ENCODE measurements around the gene TMEM132C. TPM values are rescaled to one million over a fixed set of nuclear protein-coding genes. Genes with fewer than 3 reads are reported as not detected.

Gene TMEM132C
- total and polyA plus RNA-seq, 2 of the 8 experiments (the other 6 are each of a cell fraction or from before 2014, with no cell fraction given): 0.23 to 0.76 TPM

- DNase-seq (ENCODE audit: low read depth in 1 of 2, low spot score in 2 of 2): no peak
- no peaks in the 10 kb centered on the region for H3K27me3 ChIP-seq (replicated peaks in 1 of 4; ENCODE audit: control insufficient read depth in 3 of 4, extremely low read depth in 1 of 4, insufficient read depth in 3 of 4, low read length in 3 of 4)
- H3K36me3 ChIP-seq (ENCODE audit: control insufficient read depth in 2 of 4, insufficient read depth in 4 of 4, low read length in 3 of 4): no peaks in the 10 kb centered on the region
- no peak overlapping the region for H2BK120ac ChIP-seq (replicated peaks; ENCODE audit: low read depth, low read length)
- no peak overlapping the region for H3K56ac ChIP-seq (replicated peaks; ENCODE audit: insufficient read length, low read depth, low read length)
- no peak overlapping the region for H2AFZ ChIP-seq (ENCODE audit: low read length)
- H2BK5ac ChIP-seq (ENCODE audit: low read depth, low read length): no peak overlapping the region
- ChIA-PET POLR2A (ENCODE audit: partially characterized antibody) (no interaction called here), CTCF (ENCODE audit: partially characterized antibody) (interaction anchor here (1.0 kb wide), 1 partner anchor 67 kb away, joined by 3 read pairs; no protein-coding TSS in a partner anchor)
- no peaks in the 10 kb centered on the region for H3K9me3 ChIP-seq (ENCODE audit: insufficient read depth in 2 of 2, low read depth in 1 of 2, low read length in 1 of 2)
- no peak overlapping the region for H3K4me2 ChIP-seq (ENCODE audit: insufficient read depth in 1 of 2, low read depth in 2 of 2, low read length in 2 of 2)
- no peak overlapping the region for H2BK20ac ChIP-seq (ENCODE audit: low read length)
- H3K79me1 ChIP-seq (ENCODE audit: low read depth, low read length): no peaks in the 10 kb centered on the region
- no peak overlapping the region for H2AK5ac ChIP-seq (ENCODE audit: low read depth, low read length)
- H3K4ac ChIP-seq (replicated peaks; ENCODE audit: insufficient read length, low read depth, low read length): no peak overlapping the region
- H4K20me1 ChIP-seq (replicated peaks in 1 of 2; ENCODE audit: control insufficient read depth in 1 of 2, insufficient read depth in 2 of 2, low read length in 2 of 2): no peaks in the 10 kb centered on the region
- no peak for FAIRE-seq
- H2BK12ac ChIP-seq (ENCODE audit: low read depth, low read length): no peak overlapping the region
- TF ChIP-seq RBBP5 (IDR thresholded peaks at IDR 0.05; ENCODE audit: borderline replicate concordance, low read depth, low read length): no peak
- TF ChIP-seq NANOG (IDR thresholded peaks at IDR 0.05; ENCODE audit: insufficient read depth, low read depth, low read length, poor library complexity, severe bottlenecking): no peak
- no peak for TF ChIP-seq BRCA1 (IDR thresholded peaks at IDR 0.05; ENCODE audit: low read depth, low read length)
- no peak for TF ChIP-seq SP4 (IDR thresholded peaks at IDR 0.05; ENCODE audit: low read length)
- no peak for TF ChIP-seq HDAC2 (IDR thresholded peaks at IDR 0.05; ENCODE audit: borderline replicate concordance in 1 of 2, low read depth in 2 of 2, low read length in 2 of 2)
- no peak for TF ChIP-seq SIX5 (IDR thresholded peaks at IDR 0.05; ENCODE audit: low read depth, low read length)
- no peak for TF ChIP-seq KDM5A (IDR thresholded peaks at IDR 0.05; ENCODE audit: low read length)
- no peak for TF ChIP-seq SAP30 (IDR thresholded peaks at IDR 0.05; ENCODE audit: insufficient read depth, insufficient replicate concordance, low read length)
- no peak for TF ChIP-seq RAD21 (IDR thresholded peaks at IDR 0.05 in 1 of 2, conservative IDR thresholded peaks at IDR 0.05 in 1 of 2; ENCODE audit: low read depth in 2 of 2, low read length in 2 of 2)
- no peak for TF ChIP-seq POLR2A (IDR thresholded peaks at IDR 0.05; ENCODE audit: control extremely low read depth in 1 of 2, low read depth in 2 of 2, low read length in 2 of 2)
- no peak for TF ChIP-seq SIRT6 (IDR thresholded peaks at IDR 0.05; ENCODE audit: low read length)
- H4K8ac ChIP-seq (ENCODE audit: extremely low read depth, insufficient read depth, low read length): no peak overlapping the region
- no peak overlapping the region for H3K23ac ChIP-seq (ENCODE audit: insufficient read length)
- H3K9ac ChIP-seq (replicated peaks in 1 of 4; ENCODE audit: extremely low read depth in 1 of 4, low read depth in 3 of 4, low read length in 3 of 4): no peak overlapping the region; a peak in 1 of 7 replicates
- no peaks in the 10 kb centered on the region for H3K4me1 ChIP-seq (replicated peaks in 1 of 4; ENCODE audit: control insufficient read depth in 3 of 4, insufficient read depth in 4 of 4, low read length in 3 of 4)
- H3K27ac ChIP-seq (ENCODE audit: low read depth, low read length): no peak overlapping the region
- no peak overlapping the region for H3K4me3 ChIP-seq (ENCODE audit: extremely low read depth in 1 of 4, insufficient read depth in 2 of 4, low read depth in 3 of 4, low read length in 4 of 4)
- no peak overlapping the region for H2BK15ac ChIP-seq (ENCODE audit: low read length)
- H4K5ac ChIP-seq (ENCODE audit: insufficient read length, low read depth, low read length): no peak overlapping the region
- no peaks in the 10 kb centered on the region for H3K79me2 ChIP-seq (ENCODE audit: control insufficient read depth in 1 of 2, insufficient read depth in 2 of 2, low read length in 2 of 2)
- H3K23me2 ChIP-seq (ENCODE audit: low read depth, low read length): no peaks in the 10 kb centered on the region
- WGBS, 2 experiments (ENCODE audit: extremely low coverage in 1 of 2, insufficient coverage in 1 of 2, insufficient read length in 1 of 2, insufficient replicate concordance in 2 of 2, low coverage in 1 of 2, low lambda C conversion rate in 2 of 2, missing lambda C conversion rate in 1 of 2): 89% methylated on average over 5 of the region's 5 CpGs; no CpG with 5 or more reads in 1 of the 2 experiments
- H3K14ac ChIP-seq (ENCODE audit: insufficient read length): no peak overlapping the region
- H3K18ac ChIP-seq (ENCODE audit: extremely low read depth, low read length): no peak overlapping the region
- no peak overlapping the region for H4K91ac ChIP-seq (replicated peaks; ENCODE audit: insufficient read length, low read length)
Measured at GRCh38 chr12:128709660-128710059, 442.7 kb downstream of the TMEM132C start.
